UCSD-AML1 (cell line): Measurements from ENCODE around the gene DNAH10.

Source experiments
- DNase-seq: peaks from one replicate; lab custom pipeline; 2025; ENCODE audit not compliant: unreplicated experiment; lab: John Stamatoyannopoulos, UW

Gene DNAH10

GRCh38 chr12:123962513-123962912, 200.4 kb downstream of the DNAH10 start:
- no peak for DNase-seq

- no peak for DNase-seq
These were observed 201.7 kb downstream of the DNAH10 start for GRCh38 chr12:123963821-123964220.

- DNase-seq, result no peak
These were observed 203.3 kb downstream of the DNAH10 start for GRCh38 chr12:123965382-123965781.

- DNase-seq, result no peak
These were observed 204.5 kb downstream of the DNAH10 start for GRCh38 chr12:123966596-123966995.

GRCh38 chr12:123967121-123967586, 205.1 kb downstream of the DNAH10 start:
- no peak for DNase-seq

- no peak for DNase-seq
These were observed 209.3 kb downstream of the DNAH10 start for GRCh38 chr12:123971449-123971769.

- no peak for DNase-seq
These were observed 209.8 kb downstream of the DNAH10 start for GRCh38 chr12:123971770-123972456.

- DNase-seq, result peak; percentile 91
These were observed 210.6 kb downstream of the DNAH10 start, which contains the start of the genes CCDC92 and ZNF664 for GRCh38 chr12:123972457-123973401. TSS of gene CCDC92 (minus strand) at chr12:123972831. CDS start at chr12:123944305, 28,526 bp downstream. TSS of gene ZNF664 (plus strand) at chr12:123973215. CDS start at chr12:124012145, 38,930 bp downstream.

- no peak for DNase-seq
These were observed 211.6 kb downstream of the DNAH10 start for GRCh38 chr12:123973552-123974341.

- DNase-seq, result no peak
These were observed 214.2 kb downstream of the DNAH10 start for GRCh38 chr12:123976227-123976826.

- DNase-seq, result no peak
These were observed 217.5 kb downstream of the DNAH10 start for GRCh38 chr12:123979566-123979965.

GRCh38 chr12:123982269-123982668, 220.2 kb downstream of the DNAH10 start:
- no peak for DNase-seq

GRCh38 chr12:123983822-123984485, 221.9 kb downstream of the DNAH10 start:
- peak; percentile 28 for DNase-seq

GRCh38 chr12:123984903-123985302, 222.8 kb downstream of the DNAH10 start:
- no peak for DNase-seq
